ENCODE measurements around the gene YRDC.

GRCh38 chr1:37755290-37755689 lies 52.7 kb downstream of the YRDC start:
- TF ChIP-seq POLR2AphosphoS5 (IDR thresholded peaks at IDR 0.05; ENCODE audit: low read depth), result no peak
- TF ChIP-seq CTCF (IDR thresholded peaks at IDR 0.05; ENCODE audit: insufficient read depth, low read length), result no peak
- no peak for TF ChIP-seq REST (IDR thresholded peaks at IDR 0.05; ENCODE audit: insufficient replicate concordance, low read depth)
- TF ChIP-seq GABPA (IDR thresholded peaks at IDR 0.05; ENCODE audit: low read depth), result no peak
